HepG2 (cell line): ENCODE results near the gene PSEN1. TPM values are rescaled to one million over a fixed set of nuclear protein-coding genes. Genes with fewer than 3 reads are reported as not detected.

Experiments
- ATAC-seq: fragments of 200-7000 bp; cut with Tn5 transposase; 3 replicates; pipeline ENCODE4 v1.9.1; 2020; ENCODE audit warnings: mild to moderate bottlenecking, moderate library complexity
- BruUV-seq: library from RNA; stranded (reverse); fragments of 400-500 nt; replicated peaks from 2 replicates; lab custom pipeline; 2021; lab: Mats Ljungman, UMichigan
- CTCF ChIA-PET: fragments of 300-600 bp; formaldehyde crosslinking; extraction: SDS; loops from one replicate; lab custom pipeline; 2021; ENCODE audit warnings: low total read pairs, inconsistent platforms, low intra/inter-chr PET ratio; lab: Yijun Ruan, JAX
- POLR2A ChIA-PET: fragments of 350-600 bp; sonication (Branson Sonifier 250); formaldehyde crosslinking; loops from one replicate; lab custom pipeline; 2020; ENCODE audit warnings: antibody characterized with exemption, inconsistent platforms; lab: Yijun Ruan, JAX
- DNase-seq: peaks from one replicate; pipeline ENCODE4 v3.0.0-alpha.2; 2015; ENCODE audit warnings: low spot score
- FAIRE-seq: peaks from 3 replicates; lab custom pipeline; 2011; peaks lifted over from hg19 to GRCh38; lab: Jason Lieb, UNC
- H2AFZ ChIP-seq: one replicate; pipeline ENCODE4 v1.6.1; 2011; ENCODE audit warnings: low read length, inconsistent platforms
- H3K27ac ChIP-seq: fragments of 300-600 bp; 3 replicates; pipeline ENCODE4 v1.8.0; 2011; ENCODE audit warnings: mixed run types, mild to moderate bottlenecking, mixed read lengths, low read length, inconsistent platforms; ENCODE audit not compliant: insufficient read depth; ENCODE audit errors: extremely low read length
- H3K27me3 ChIP-seq, 2 experiments: fragments of 200-600 bp in 1 of 2; 2 replicates in 1 of 2; 3 replicates in 1 of 2; pipeline versions ENCODE4 v1.6.0 to v1.8.0; 2011; ENCODE audit warnings: low read length in 2 of 2, mild to moderate bottlenecking in 2 of 2, moderate library complexity in 2 of 2, inconsistent platforms in 1 of 2; ENCODE audit not compliant: insufficient read depth in 2 of 2, control insufficient read depth in 1 of 2
- H3K36me3 ChIP-seq, 2 experiments: fragments of 200-600 bp in 1 of 2; replicated peaks in 1 of 2; 2 replicates in 1 of 2; 3 replicates in 1 of 2; pipeline versions ENCODE4 v1.5.1 to v1.8.0; 2011; ENCODE audit warnings: low read length in 2 of 2, inconsistent platforms in 1 of 2; ENCODE audit not compliant: insufficient read depth in 2 of 2, control insufficient read depth in 1 of 2
- H3K4me1 ChIP-seq: 2 replicates; pipeline ENCODE4 v1.5.1; 2012; ENCODE audit warnings: low read length, inconsistent platforms; ENCODE audit not compliant: insufficient read depth
- H3K4me2 ChIP-seq: 2 replicates; pipeline ENCODE4 v1.6.0; 2011; ENCODE audit warnings: low read depth, low read length, inconsistent platforms
- H3K4me3 ChIP-seq, 3 experiments: fragments of 200-600 bp in 1 of 3; sonication (generic), shearing (Covaris generic) in 1 of 3; replicated peaks in 1 of 3; 2 replicates each; pipeline ENCODE4 v1.5.1; 2011 to 2016; ENCODE audit warnings: low read length in 3 of 3, inconsistent platforms in 2 of 3, low read depth in 2 of 3, mild to moderate bottlenecking in 2 of 3, control low read depth in 1 of 3, mixed read lengths in 1 of 3; ENCODE audit not compliant: insufficient read depth in 1 of 3
- H3K79me2 ChIP-seq: one replicate; pipeline ENCODE4 v1.6.1; 2011; ENCODE audit warnings: low read length, inconsistent platforms; ENCODE audit not compliant: insufficient read depth
- H3K9ac ChIP-seq: 2 replicates; pipeline ENCODE4 v1.6.0; 2011; ENCODE audit warnings: mild to moderate bottlenecking, low read depth, low read length, inconsistent platforms; ENCODE audit not compliant: insufficient read depth
- H3K9me3 ChIP-seq: 2 replicates; pipeline ENCODE4 v1.5.1; 2012; ENCODE audit warnings: mild to moderate bottlenecking, low read length
- H4K20me1 ChIP-seq: 2 replicates; pipeline ENCODE4 v1.6.0; 2011; ENCODE audit warnings: inconsistent platforms, mild to moderate bottlenecking, low read length, moderate library complexity; ENCODE audit not compliant: insufficient read depth
- HMG20A ChIP-seq: IDR thresholded peaks from 2 replicates; pipeline ENCODE4 v1.6.1; 2016; ENCODE audit warnings: borderline replicate concordance
- MLX ChIP-seq: IDR thresholded peaks from 2 replicates; pipeline ENCODE4 v1.6.1; 2016
- MTF2 ChIP-seq: sonication (generic); formaldehyde crosslinking; IDR thresholded peaks from 2 replicates; pipeline ENCODE4 v1.5.0; 2020; ENCODE audit warnings: missing genetic modification reagents, borderline replicate concordance
- NBN ChIP-seq: fragments of 450-650 bp; conservative IDR thresholded peaks from 2 replicates; pipeline ENCODE4 v1.6.1; 2017
- NR2F6 ChIP-seq, 2 experiments: IDR thresholded peaks; 2 replicates each; pipeline ENCODE4 v1.6.1; 2016; ENCODE audit warnings: antibody characterized with exemption in 1 of 2, mild to moderate bottlenecking in 1 of 2
- ONECUT2 ChIP-seq: sonication (generic); formaldehyde crosslinking; IDR thresholded peaks from 2 replicates; pipeline ENCODE4 v1.4.0; 2020; ENCODE audit warnings: missing genetic modification reagents
- POGZ ChIP-seq: sonication (generic); formaldehyde crosslinking; IDR thresholded peaks from 2 replicates; pipeline ENCODE4 v1.4.0; 2020; ENCODE audit warnings: mild to moderate bottlenecking, missing genetic modification reagents
- YY1 ChIP-seq: IDR thresholded peaks from 2 replicates; pipeline ENCODE4 v1.6.1; 2011; ENCODE audit warnings: low read length, low read depth, moderate library complexity, mild to moderate bottlenecking; ENCODE audit not compliant: insufficient read depth, insufficient replicate concordance
- ZFAT ChIP-seq: sonication (generic); formaldehyde crosslinking; conservative IDR thresholded peaks from 2 replicates; pipeline ENCODE4 v1.8.1; 2023; ENCODE audit warnings: missing genetic modification reagents, inconsistent platforms
- ZNF138 ChIP-seq: sonication (generic); formaldehyde crosslinking; IDR thresholded peaks from 2 replicates; pipeline ENCODE4 v1.5.0; 2020; ENCODE audit warnings: mild to moderate bottlenecking, low read depth, missing genetic modification reagents
- ZNF207 ChIP-seq: fragments of 450-650 bp; IDR thresholded peaks from 2 replicates; pipeline ENCODE4 v1.6.1; 2016; ENCODE audit warnings: antibody characterized with exemption, borderline replicate concordance
- ZNF224 ChIP-seq: sonication (generic); formaldehyde crosslinking; IDR thresholded peaks from 2 replicates; pipeline ENCODE4 v1.5.0; 2020; ENCODE audit warnings: mild to moderate bottlenecking, missing genetic modification reagents
- ZNF296 ChIP-seq: sonication (generic); formaldehyde crosslinking; conservative IDR thresholded peaks from 2 replicates; pipeline ENCODE4 v1.5.0; 2020; ENCODE audit warnings: mild to moderate bottlenecking, missing genetic modification reagents
- ZNF3 ChIP-seq: IDR thresholded peaks from 2 replicates; pipeline ENCODE4 v1.7.0; 2017; ENCODE audit warnings: inconsistent platforms
- ZNF660 ChIP-seq: sonication (generic); formaldehyde crosslinking; IDR thresholded peaks from 2 replicates; pipeline ENCODE4 v1.5.1; 2020; ENCODE audit warnings: mild to moderate bottlenecking, low read depth, missing genetic modification reagents, borderline replicate concordance
- ZNF678 ChIP-seq: sonication (generic); formaldehyde crosslinking; IDR thresholded peaks from 2 replicates; pipeline ENCODE4 v1.4.0; 2020; ENCODE audit warnings: mild to moderate bottlenecking, missing genetic modification reagents
- ZNF75D ChIP-seq: sonication (generic); formaldehyde crosslinking; IDR thresholded peaks from 2 replicates; pipeline ENCODE4 v1.8.1; 2023; ENCODE audit warnings: missing genetic modification reagents, mild to moderate bottlenecking, borderline replicate concordance
- ZNF770 ChIP-seq: sonication (generic); formaldehyde crosslinking; IDR thresholded peaks from 2 replicates; pipeline ENCODE4 v1.5.0; 2020; ENCODE audit warnings: mild to moderate bottlenecking, missing genetic modification reagents
- WGBS: methylation state at CpG from one replicate; pipeline ENCODE4 v1.1.6; 2017; ENCODE audit warnings: low lambda C conversion rate; 5-methylcytosine and 5-hydroxymethylcytosine counted together
- in situ Hi-C: cut with HindIII; loops from 2 replicates; pipeline ENCODE4 v1.10.0; 2017; ENCODE audit warnings: low pct_unique_long_range_greater_than_20kb; ENCODE audit not compliant: extremely low pct_ligation_motif_present
- intact Hi-C: fragments of 100-400 bp; cut with micrococcal nuclease; formaldehyde crosslinking; loops from one replicate; pipeline ENCODE4 v1.10.0; 2022; ENCODE audit not compliant: unreplicated experiment
- polyA plus RNA-seq, 8 experiments: library from polyadenylated mRNA; depleted of rRNA in 3 of 8; stranded (reverse) in 7 of 8; unstranded in 1 of 8; fragments of >200 nt; fragmentation: Illumina TruSeq in 4 of 8; extraction: Trizol in 4 of 8; gene quantifications; 2 replicates each; pipeline versions ENCODE4 v1.2.1 to v1.2.3, GENCODE V29; 2011 to 2016; ENCODE audit warnings: low read depth in 4 of 8, missing spikeins in 1 of 8, mixed read lengths in 1 of 8; ENCODE audit not compliant: insufficient read depth in 1 of 8
- total RNA-seq, 5 experiments: library from RNA; depleted of rRNA; stranded (reverse); fragments of >200 nt; fragmentation: Illumina TruSeq; extraction: Trizol; gene quantifications; 2 replicates each; pipeline ENCODE4 v1.2.3, GENCODE V29; 2016; ENCODE audit warnings: low read depth in 1 of 5
- TF ChIP-seq, protein P1 (sequence below): sonication (generic); formaldehyde crosslinking; IDR thresholded peaks from 2 replicates; pipeline ENCODE4 v1.5.0; 2020; ENCODE audit warnings: mild to moderate bottlenecking, missing genetic modification reagents, moderate library complexity

PSEN1 gene
- total and polyA plus RNA-seq, 2 of the 13 experiments (the other 11 are each of a cell fraction or from before 2014, with no cell fraction given), result 12.5 to 26.6 TPM

DNA sequence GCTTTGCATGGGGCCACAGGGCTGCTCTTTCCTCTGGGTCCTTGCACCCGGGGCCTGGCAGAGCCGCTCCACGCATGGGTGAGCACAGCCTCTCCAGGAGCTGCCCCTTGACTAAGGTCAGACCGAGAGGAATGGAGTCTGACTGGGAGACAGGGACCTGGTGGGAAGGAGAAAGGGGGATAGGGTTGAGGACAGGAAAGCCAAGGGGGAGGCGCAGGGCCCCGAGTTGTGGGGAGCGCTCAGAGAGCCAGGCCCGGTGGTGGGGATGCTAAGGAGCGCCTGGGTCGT, 117.0 kb downstream of the PSEN1 start (continued):
- TF ChIP-seq NR2F6 (IDR thresholded peaks at IDR 0.05), result no peak
- no peak for TF ChIP-seq NR2F6 (CRISPR knock-in tag; IDR thresholded peaks at IDR 0.05)
- TF ChIP-seq, all 625 proteins: peak for 0

DNA sequence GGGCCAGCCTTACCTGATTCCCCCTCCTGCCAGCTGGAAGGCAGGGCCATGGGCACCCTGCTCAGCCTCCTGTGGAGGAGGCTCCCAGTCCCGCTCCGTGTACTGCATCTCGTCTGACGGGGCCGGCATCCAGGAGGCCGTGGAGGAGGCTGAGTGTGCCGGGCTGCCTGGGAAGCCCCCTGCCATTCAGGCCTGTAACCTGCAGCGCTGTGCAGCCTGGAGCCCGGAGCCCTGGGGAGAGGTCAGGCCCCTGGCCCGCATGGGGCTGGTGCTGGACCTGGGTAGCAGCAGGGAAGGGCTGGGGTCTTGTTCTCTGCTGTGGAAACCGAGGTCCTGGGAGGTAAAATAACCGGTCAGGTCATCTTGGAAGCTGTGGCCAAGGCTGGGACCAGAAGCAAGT, 117.4 kb downstream of the PSEN1 start:
- Histone ChIP-seq H3K27me3 (peaks cover 18 to 54% of the 10 kb centered on the region in 2 experiments; a peak in 4 of 5 replicates), H2AFZ (no peak overlapping the region), H3K27ac (no peak overlapping the region), H3K79me2 (no peaks in the 10 kb centered on the region), H3K36me3 (no peaks in the 10 kb centered on the region), H3K9me3 (no peaks in the 10 kb centered on the region), H3K4me3 (no peak overlapping the region), H3K4me1 (peaks cover 10% of the 10 kb centered on the region; the same call in 1 of the 2 replicates), H3K4me2 (no peak overlapping the region), H3K9ac (no peak overlapping the region), H4K20me1 (no peaks in the 10 kb centered on the region)
- CTCF ChIA-PET, result no interaction called here
- POLR2A ChIA-PET, result no interaction called here
- 0% methylated on average over 2 of the region's 12 CpGs for WGBS
- FAIRE-seq (no peak), ATAC-seq (peak; percentile 24), DNase-seq (no peak)
- in situ Hi-C loops (no loop called here), intact Hi-C loops (no loop called here)
- no TSS peak for BruUV-seq
- TF ChIP-seq ZNF296 (CRISPR knock-in tag) (no peak), ZNF224 (CRISPR knock-in tag) (no peak), ZNF75D (no peak), YY1 (no peak), ZNF3 (CRISPR knock-in tag) (no peak), NBN (no peak), MTF2 (CRISPR knock-in tag) (no peak), ZNF770 (no peak), ZNF138 (no peak), ZNF207 (no peak), ZFAT (CRISPR knock-in tag) (no peak), ZNF678 (CRISPR knock-in tag) (no peak), HMG20A (no peak), ZNF660 (no peak), MLX (CRISPR knock-in tag) (no peak), POGZ (CRISPR knock-in tag) (no peak), ONECUT2 (CRISPR knock-in tag) (no peak)
- TF ChIP-seq, protein P1, sequence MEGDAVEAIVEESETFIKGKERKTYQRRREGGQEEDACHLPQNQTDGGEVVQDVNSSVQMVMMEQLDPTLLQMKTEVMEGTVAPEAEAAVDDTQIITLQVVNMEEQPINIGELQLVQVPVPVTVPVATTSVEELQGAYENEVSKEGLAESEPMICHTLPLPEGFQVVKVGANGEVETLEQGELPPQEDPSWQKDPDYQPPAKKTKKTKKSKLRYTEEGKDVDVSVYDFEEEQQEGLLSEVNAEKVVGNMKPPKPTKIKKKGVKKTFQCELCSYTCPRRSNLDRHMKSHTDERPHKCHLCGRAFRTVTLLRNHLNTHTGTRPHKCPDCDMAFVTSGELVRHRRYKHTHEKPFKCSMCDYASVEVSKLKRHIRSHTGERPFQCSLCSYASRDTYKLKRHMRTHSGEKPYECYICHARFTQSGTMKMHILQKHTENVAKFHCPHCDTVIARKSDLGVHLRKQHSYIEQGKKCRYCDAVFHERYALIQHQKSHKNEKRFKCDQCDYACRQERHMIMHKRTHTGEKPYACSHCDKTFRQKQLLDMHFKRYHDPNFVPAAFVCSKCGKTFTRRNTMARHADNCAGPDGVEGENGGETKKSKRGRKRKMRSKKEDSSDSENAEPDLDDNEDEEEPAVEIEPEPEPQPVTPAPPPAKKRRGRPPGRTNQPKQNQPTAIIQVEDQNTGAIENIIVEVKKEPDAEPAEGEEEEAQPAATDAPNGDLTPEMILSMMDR (CRISPR knock-in tag), result no peak
